Heart right ventricle (tissue), 16 donors: ENCODE results near the gene TNFAIP6. TPM values are rescaled to one million over a fixed set of nuclear protein-coding genes. Genes with fewer than 3 reads are reported as not detected.

ENCODE experiments used
- ATAC-seq, 8 donors: fragments of 200-7000 bp; cut with Tn5 transposase; one replicate each; pipeline ENCODE4 v1.9.1; 2020; ENCODE audit warnings: mild to moderate bottlenecking in 8 of 8, moderate library complexity in 8 of 8, moderate number of reproducible peaks in 1 of 8
- DNase-seq, 2 donors: peaks; one replicate each; pipeline ENCODE4 v3.0.0-alpha.2; 2020
- H3K27ac ChIP-seq, 10 donors: fragments of 200-600 bp; sonication (generic) in 2 of 10; one replicate each; pipeline versions ENCODE4 v1.5.0 to v1.8.0; 2020 to 2022; ENCODE audit warnings: mild to moderate bottlenecking in 3 of 10
- H3K27me3 ChIP-seq, 7 donors: fragments of 200-600 bp; one replicate each; pipeline ENCODE4 v1.8.0; 2021 to 2022; ENCODE audit warnings: mild to moderate bottlenecking in 2 of 7
- H3K36me3 ChIP-seq, 9 donors: fragments of 200-600 bp; sonication (generic) in 1 of 9; one replicate each; pipeline versions ENCODE4 v1.5.0 to v1.8.0; 2020 to 2022; ENCODE audit warnings: mild to moderate bottlenecking in 2 of 9
- H3K4me1 ChIP-seq, 9 donors: fragments of 200-600 bp; sonication (generic) in 1 of 9; one replicate each; pipeline versions ENCODE4 v1.5.0 to v1.8.0; 2020 to 2022; ENCODE audit warnings: mild to moderate bottlenecking in 4 of 9
- H3K4me3 ChIP-seq, 10 donors: fragments of 200-600 bp; sonication (generic) in 2 of 10; one replicate each; pipeline versions ENCODE4 v1.5.0 to v1.8.0; 2020 to 2022; ENCODE audit warnings: mild to moderate bottlenecking in 7 of 10, moderate library complexity in 2 of 10
- H3K9me3 ChIP-seq, 11 donors: fragments of 200-600 bp in 10 of 11; sonication (generic) in 2 of 11; one replicate each; pipeline versions ENCODE4 v1.5.0 to v1.8.0; 2013 to 2022; ENCODE audit warnings: mild to moderate bottlenecking in 2 of 11, control low read depth in 1 of 11, moderate library complexity in 1 of 11
- WGBS, 2 donors: extraction: QIAGEN DNeasy Blood & Tissue Kit; methylation state at CpG; one replicate each; pipeline ENCODE4 v1.1.7; 2013; ENCODE audit warnings: inconsistent platforms in 1 of 2; 5-methylcytosine and 5-hydroxymethylcytosine counted together
- intact Hi-C, 10 donors: fragments of 100-400 bp; cut with DNase I; formaldehyde crosslinking; loops; one replicate each; pipeline versions ENCODE4 v1.11.1 to v1.14.2; 2022
- polyA plus RNA-seq, 2 donors: library from polyadenylated mRNA; stranded (reverse); fragments of 200-250 nt; gene quantifications; one replicate each; pipeline ENCODE4 v1.2.3, GENCODE V29; 2013
- total RNA-seq, 10 donors: library from RNA; stranded (reverse); fragmentation: NEBNext Ultra II Directional in 3 of 10; extraction: Animal tissue kit (Norgen Biotek cat#: 25700) in 3 of 10; gene quantifications; one replicate each; pipeline versions ENCODE4 v1.2.1 to v1.2.4, GENCODE V29; 2021 to 2023
- TF ChIP-seq, protein P1 (sequence below), 9 donors: fragments of 200-600 bp; sonication (generic) in 2 of 9; IDR thresholded peaks; one replicate each; pipeline versions ENCODE4 v1.5.0 to v1.8.0; 2021 to 2022; ENCODE audit warnings: antibody characterized with exemption in 9 of 9, mild to moderate bottlenecking in 5 of 9, moderate library complexity in 1 of 9
- donor health status: Arrhythmogenic right ventricular cardiomyopathy.
- donor health status: ischemic (EF 13 %, LVEDD 7.1; RV severe dilation, severe dysfunction).
- donor health status: healthy with polysubstance abuse.
- donor health status: DM: no; HTN: yes; CAD: no.
- donor health status: DM: no; HTN: no; CAD: no.
- donor health status: ischemic (EF 25% LVEDD 6.9; RV normal size, moderate dysfunction).
- donor health status: ischemic (EF 25% LVEDD 5.7; RV mildly dilated, moderate dysfunction).
- donor health status: healthy.
- donor health status: DM: yes; HTN: yes; CAD: no.
- donor health status: Ischemic cardiomyopathy.
- donor health status: ischemic (EF 35%, LVEDD 5.7; RV mildly dilated, moderate dysfunction).
- donor health status: nonischemic (EF 11% LVEDD 7.7; RV severe dilation, severe dysfunction).
- donor health status: DM: yes; HTN: yes; CAD: no.
- donor health status: PGD.
- donor health status: ischemic (EF 29% LVEDD 5.4; RV normal size, mild dysfunction).
- donor health status: nonischemic (EF 23%, LVEDD 6.1; RV moderate dilation, normal function).

Gene TNFAIP6
- total and polyA plus RNA-seq, 12 donors = 0.98 to 6.6 (median 2.4) TPM

DNA sequence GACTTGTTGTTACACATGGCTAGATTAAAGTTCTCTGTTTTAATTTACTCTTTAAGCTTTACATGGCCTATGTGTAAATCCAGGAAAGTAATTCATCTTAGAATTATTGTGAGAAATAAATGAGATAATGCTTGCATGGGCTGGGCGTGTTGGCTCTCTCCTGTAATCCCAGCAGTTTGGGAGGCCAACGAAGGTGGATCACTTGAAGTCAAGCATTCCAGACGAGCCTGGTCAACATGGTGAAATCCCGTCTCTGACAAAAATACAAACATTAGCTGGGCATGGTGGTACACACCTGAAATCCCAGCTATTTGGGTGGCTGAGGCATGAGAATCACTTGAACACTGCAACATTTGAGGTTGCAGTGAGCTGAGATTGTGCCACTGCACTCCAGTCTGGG, 48.0 kb downstream of the TNFAIP6 start:
- TF ChIP-seq, protein P1, sequence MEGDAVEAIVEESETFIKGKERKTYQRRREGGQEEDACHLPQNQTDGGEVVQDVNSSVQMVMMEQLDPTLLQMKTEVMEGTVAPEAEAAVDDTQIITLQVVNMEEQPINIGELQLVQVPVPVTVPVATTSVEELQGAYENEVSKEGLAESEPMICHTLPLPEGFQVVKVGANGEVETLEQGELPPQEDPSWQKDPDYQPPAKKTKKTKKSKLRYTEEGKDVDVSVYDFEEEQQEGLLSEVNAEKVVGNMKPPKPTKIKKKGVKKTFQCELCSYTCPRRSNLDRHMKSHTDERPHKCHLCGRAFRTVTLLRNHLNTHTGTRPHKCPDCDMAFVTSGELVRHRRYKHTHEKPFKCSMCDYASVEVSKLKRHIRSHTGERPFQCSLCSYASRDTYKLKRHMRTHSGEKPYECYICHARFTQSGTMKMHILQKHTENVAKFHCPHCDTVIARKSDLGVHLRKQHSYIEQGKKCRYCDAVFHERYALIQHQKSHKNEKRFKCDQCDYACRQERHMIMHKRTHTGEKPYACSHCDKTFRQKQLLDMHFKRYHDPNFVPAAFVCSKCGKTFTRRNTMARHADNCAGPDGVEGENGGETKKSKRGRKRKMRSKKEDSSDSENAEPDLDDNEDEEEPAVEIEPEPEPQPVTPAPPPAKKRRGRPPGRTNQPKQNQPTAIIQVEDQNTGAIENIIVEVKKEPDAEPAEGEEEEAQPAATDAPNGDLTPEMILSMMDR (IDR thresholded peaks at IDR 0.05) = no peak
- Histone ChIP-seq H3K4me1 (peaks cover 0 to 6% (median 0%) of the 10 kb centered on the region in 9 donors), H3K4me3 (no peak overlapping the region), H3K27ac (no peak overlapping the region), H3K9me3 (no peaks in the 10 kb centered on the region), H3K36me3 (no peaks in the 10 kb centered on the region), H3K27me3 (no peaks in the 10 kb centered on the region)
- ATAC-seq = no peak
- intact Hi-C loops = loop anchor here in 2 of 10 donors (10.0 kb wide), 2 partner anchors 111 to 121 kb away; partner anchors contain the start of gene NMI (in 1 of the 2)
- no peak for DNase-seq
- 76 to 86% methylated on average over 4 of the region's 4 CpGs for WGBS, 2 donors

DNA sequence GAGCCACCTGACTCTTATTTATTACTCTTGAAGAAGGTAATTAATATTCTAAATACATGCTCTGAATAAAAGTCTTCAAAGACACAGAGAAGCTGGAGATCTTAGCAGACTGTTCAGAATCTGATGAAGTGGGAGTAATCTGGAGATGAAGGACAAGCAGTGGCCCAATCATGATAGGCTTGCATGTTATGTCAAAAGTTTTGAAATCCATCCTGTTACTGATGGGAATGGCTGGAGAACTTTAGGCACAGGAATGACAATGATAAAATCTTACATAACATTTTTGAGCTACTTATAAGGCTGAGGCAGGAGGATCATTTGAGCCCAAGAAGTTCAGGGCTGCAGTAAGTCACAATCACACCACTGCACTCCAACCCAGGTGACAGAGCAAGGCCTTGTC, 49.9 kb downstream of the TNFAIP6 start:
- H3K27me3 ChIP-seq = no peaks in the 10 kb centered on the region
- TF ChIP-seq, protein P1 (IDR thresholded peaks at IDR 0.05) = no peak
- no peak for DNase-seq

DNA sequence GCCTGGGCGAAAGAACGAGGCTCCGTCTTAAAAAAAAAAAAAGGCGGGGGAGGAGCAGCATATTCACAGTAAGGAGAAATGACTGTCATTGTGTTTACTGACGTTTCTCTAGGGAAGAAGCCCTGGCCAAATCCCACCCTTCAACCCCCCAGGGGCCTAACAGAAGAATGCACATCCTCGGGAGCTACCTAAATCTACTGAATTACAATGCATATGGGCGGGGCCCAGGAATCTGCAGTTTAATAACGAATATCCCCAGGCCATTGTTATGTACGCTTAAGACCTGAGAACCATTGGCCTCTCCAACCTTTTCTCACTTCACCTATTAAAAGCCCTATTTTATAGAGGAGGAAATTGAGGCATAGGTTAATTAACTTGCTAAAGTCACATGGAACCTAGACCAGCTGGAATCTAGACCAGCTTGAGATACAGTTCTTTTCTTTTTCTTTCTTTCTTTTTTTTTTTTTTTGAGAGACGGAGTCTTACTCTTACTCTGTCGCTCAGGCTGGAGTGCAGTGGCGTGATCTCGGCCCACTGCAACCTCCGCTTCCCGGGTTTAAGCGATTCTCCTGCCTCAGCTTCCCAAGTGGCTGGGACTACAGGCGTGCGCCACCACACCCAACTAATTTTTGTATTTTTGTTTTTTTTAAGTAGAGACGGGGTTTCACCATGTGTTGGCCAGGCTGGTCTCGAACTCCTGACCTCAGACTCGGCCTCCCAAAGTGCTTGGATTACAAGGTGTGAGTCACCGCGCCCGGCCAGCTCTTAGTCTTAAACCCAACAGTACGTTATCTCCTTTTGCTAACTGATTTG, 51.6 kb downstream of the TNFAIP6 start:
- Histone ChIP-seq H3K4me3 (peak overlapping the region in 9 of 10 donors; percentile 83 to 100 (median 96)), H3K27ac (peak overlapping the region in 7 of 10 donors; percentile 84 to 99 (median 91)), H3K9me3 (no peaks in the 10 kb centered on the region), H3K36me3 (peaks cover 0 to 28% (median 0%) of the 10 kb centered on the region in 9 donors), H3K4me1 (peaks cover 0 to 22% (median 12%) of the 10 kb centered on the region in 9 donors), H3K27me3 (no peaks in the 10 kb centered on the region)
- DNase-seq (no peak), ATAC-seq (no peak)
- 82 to 85% methylated on average over 25 of the region's 25 CpGs for WGBS, 2 donors
- intact Hi-C loops = loop anchor here in 2 of 10 donors (10.0 kb wide), 2 partner anchors 114 to 124 kb away; partner anchors contain the start of gene NMI (in 1 of the 2)
- TF ChIP-seq, protein P1 (IDR thresholded peaks at IDR 0.05) = no peak

More for the DNA sequence above, 49.9 kb downstream of the TNFAIP6 start:
- Histone ChIP-seq H3K9me3 (no peaks in the 10 kb centered on the region), H3K36me3 (peaks cover 0 to 11% (median 0%) of the 10 kb centered on the region in 9 donors), H3K27ac (no peak overlapping the region), H3K4me1 (peaks cover 0 to 22% (median 12%) of the 10 kb centered on the region in 9 donors), H3K4me3 (no peak overlapping the region)
- no peak for ATAC-seq
- intact Hi-C loops = loop anchor here in 2 of 10 donors (10.0 kb wide), 2 partner anchors 112 to 122 kb away; partner anchors contain the start of gene NMI (in 1 of the 2)

DNA sequence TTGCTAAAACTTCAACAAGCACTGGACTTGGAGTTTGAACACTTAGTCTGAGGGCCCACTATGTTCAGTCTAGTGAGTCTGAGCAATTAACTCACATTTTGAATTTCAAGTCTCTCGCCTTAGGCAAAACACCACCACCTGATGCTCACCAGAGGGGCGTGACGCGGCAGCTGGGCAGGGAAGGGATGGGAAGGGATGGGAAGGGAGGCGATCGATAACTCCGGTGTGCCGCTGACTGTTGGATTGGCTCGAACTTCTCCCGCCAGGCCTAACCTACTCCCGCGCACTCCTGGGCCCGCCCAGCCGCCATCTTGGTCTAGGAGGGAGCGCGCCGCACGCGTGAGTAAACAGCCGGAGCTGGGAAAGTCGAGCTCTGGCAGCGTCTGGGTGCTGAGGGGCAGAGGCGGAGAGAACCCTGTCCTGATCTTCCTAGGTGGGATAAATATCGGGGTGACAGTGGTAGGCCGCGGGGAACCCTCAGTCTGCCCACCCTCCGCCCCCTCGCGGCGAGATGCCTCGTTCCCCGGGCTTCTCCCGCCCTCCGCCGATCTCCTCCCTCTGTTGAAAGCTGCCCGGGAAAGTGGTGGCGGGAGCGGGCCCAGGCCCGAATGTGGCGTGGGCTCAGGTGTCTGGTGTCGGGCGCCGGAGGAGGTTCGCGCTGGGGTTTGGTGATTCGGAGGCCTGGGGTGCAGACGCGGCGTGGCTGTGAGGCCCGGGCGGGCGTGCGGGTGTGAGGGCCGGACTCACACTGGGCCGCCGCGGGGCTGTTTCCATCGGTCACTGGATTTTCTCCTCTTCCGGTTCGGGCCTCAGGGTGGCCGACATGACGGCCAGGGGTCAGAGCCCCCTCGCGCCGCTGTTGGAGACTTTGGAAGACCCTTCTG, 52.5 kb downstream of the TNFAIP6 start, which contains the start of gene RIF1:
RIF1 (plus strand) TSS at position 302 of the 884 bp plus-strand sequence; CDS start at position 824, 522 bp downstream.
- intact Hi-C loops = loop anchor here in 8 of 10 donors (5.0 to 10.0 kb wide), 5 partner anchors 115 to 1823 kb away; partner anchors contain the start of genes NMI (in 5 of the 8), RBM43 (in 4 of the 8) and MMADHC (in 1 of the 8)
- TF ChIP-seq, protein P1 (IDR thresholded peaks at IDR 0.05) = peak; percentile 42 to 89 (median 61)
- ATAC-seq (peak; percentile 99 to 100 (median 99)), DNase-seq (peak; percentile 85 to 90)
- Histone ChIP-seq H3K36me3 (peaks cover 0 to 37% (median 0%) of the 10 kb centered on the region in 9 donors), H3K27me3 (no peaks in the 10 kb centered on the region), H3K9me3 (no peaks in the 10 kb centered on the region), H3K4me1 (peaks cover 0 to 22% (median 12%) of the 10 kb centered on the region in 9 donors), H3K27ac (peak within 1 kb of the TSS; percentile 81 to 99 (median 90)), H3K4me3 (peak within 1 kb of the TSS; percentile 83 to 100 (median 94))
- 0% methylated on average over 64 to 65 of the region's 65 CpGs for WGBS, 2 donors
